Coronary artery (tissue), 2 donors: ENCODE measurements around the gene GCK.
"Not testable (repeated sequence)": the region's sequence is repeated elsewhere in the genome, so short reads cannot be mapped to it uniquely, and the experiment has no call there.

Experiments used
- DNase-seq: peaks from one replicate; pipeline ENCODE4 v3.0.0-alpha.2; 2017; ENCODE audit warnings: low spot score
- H3K27ac ChIP-seq, 2 donors: fragments of 200-600 bp; sonication (generic); one replicate each; pipeline ENCODE4 v1.5.1; 2016 to 2019
- H3K4me3 ChIP-seq: fragments of 200-600 bp; sonication (generic); 2 replicates; pipeline ENCODE4 v1.5.1; 2016; ENCODE audit warnings: mild to moderate bottlenecking, moderate library complexity
- CTCF ChIP-seq: fragments of 200-600 bp; sonication (generic); IDR thresholded peaks from one replicate; pipeline ENCODE4 v1.5.1; 2019; ENCODE audit warnings: antibody characterized with exemption

The GCK gene

DNA sequence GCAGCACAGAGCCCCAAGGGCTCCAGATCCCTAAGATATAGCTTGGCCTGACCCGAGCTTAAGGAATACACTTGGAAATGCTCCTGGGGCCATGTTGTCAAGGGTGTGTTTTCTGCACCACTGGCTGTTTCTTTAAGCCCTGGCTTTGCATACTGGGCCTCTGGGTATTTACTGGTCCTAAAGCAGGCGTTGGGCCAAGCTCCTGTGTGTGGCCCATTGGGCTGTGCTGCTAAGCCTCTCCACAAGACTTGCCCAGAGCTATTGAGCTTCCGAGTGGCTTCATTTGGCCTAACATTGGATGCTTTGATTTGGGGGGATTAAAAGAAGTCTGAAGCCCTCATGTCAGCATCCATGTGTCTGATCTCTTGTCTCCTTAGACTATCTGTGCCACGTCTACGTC lies 16.8 kb upstream of the GCK start:
- TF ChIP-seq CTCF = no peak
- Histone ChIP-seq H3K27ac (no peak overlapping the region), H3K4me3 (no peak overlapping the region)
- DNase-seq = no peak

GRCh38 chr7:44201813-44202212 lies 12.6 kb upstream of the GCK start:
- TF ChIP-seq CTCF = no peak
- DNase-seq = no peak
- Histone ChIP-seq H3K4me3 (peak overlapping the region; percentile 98), H3K27ac (no peak overlapping the region)

DNA sequence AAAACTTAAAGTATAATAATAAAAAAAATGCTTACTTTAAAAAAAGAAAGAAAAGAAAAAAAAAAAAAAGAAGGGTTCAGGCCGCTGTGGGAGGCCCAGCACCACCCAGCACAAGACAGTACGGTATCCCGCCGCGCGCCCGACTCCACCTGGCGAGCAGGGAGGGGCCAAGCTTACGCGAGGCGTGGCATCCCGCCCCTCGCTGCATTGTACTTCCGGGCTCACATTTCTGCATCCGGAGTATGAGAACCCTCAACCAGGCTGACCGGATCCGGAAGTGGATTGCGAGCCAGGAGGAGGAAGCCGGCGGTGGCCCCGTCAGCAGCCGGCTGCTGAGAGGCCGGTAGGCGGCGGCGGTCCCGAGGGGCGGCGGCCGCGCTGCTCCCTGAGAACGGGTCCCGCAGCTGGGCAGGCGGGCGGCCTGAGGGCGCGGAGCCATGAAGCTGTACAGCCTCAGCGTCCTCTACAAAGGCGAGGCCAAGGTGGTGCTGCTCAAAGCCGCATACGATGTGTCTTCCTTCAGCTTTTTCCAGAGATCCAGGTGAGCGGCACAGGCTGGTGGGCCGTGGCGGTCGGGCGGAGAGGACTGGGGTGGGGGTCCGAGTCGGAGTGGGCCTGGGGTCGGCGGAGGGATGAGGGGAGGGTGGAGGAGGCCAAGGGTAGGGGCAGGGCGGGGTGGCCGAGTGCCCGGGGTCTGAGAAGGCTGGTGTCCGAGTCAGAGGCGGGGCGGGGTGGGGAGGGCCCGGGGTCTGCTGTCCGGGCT lies 11.6 kb upstream of the GCK start, which contains the start of gene YKT6:
YKT6 (plus strand) TSS at position 280 of the 763 bp plus-strand sequence; CDS start at position 438, 158 bp downstream.
- peak within 1 kb of the TSS; percentile 98 for H3K4me3 ChIP-seq
- H3K27ac ChIP-seq = peak within 1 kb of the TSS; percentile 47 to 91
- peak; percentile 33 for TF ChIP-seq CTCF
- peak; percentile 93 for DNase-seq

- H3K4me3 ChIP-seq, DNase-seq, H3K27ac ChIP-seq: not testable (repeated sequence)
Observed at GRCh38 chr7:44200163-44200562, 10.9 kb upstream of the GCK start.

DNA sequence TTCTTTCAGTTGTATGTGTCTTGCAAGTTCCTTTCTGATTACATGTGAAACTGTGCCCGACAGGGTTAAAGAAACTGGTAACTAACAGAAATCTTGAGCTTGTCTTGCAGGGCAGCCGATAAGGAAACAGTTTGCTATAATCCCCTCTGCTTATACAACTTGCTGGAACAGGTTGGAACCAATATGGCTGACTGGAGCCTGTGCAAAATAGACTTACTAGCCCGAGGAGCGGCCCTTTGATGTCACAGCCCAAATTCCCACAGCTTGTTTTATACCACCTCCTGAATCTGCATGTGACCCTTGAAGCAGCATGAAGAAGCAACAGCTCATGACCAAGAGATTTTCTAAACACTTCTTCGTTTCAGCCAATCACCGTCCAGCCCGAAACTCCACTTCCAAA lies 8.2 kb upstream of the GCK start:
- Histone ChIP-seq H3K27ac (no peak overlapping the region), H3K4me3 (no peak overlapping the region)
- DNase-seq = no peak
- TF ChIP-seq CTCF = no peak

DNA sequence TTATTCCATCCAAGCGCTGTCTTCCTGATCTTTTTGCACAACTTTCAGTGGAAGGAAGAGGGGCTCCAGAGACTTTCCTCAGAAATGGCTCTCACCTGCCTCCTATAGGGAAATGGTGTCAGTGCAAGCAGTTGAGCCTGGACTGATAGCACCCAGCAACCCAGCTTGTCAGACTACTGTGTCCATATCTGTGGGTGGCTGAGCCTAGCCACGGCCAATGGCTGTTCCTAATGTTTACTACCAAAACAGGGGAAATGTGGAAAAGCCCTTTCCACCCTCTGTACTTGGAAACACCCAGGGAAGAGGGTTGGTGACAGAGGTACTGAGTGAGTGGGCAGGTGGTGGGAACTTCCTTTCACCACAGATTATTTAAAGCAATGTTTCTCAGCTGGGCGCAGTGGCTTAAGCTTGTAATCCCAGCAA lies 7.2 kb upstream of the GCK start:
- H3K27ac ChIP-seq = no peak overlapping the region
- H3K4me3 ChIP-seq = no peak overlapping the region
- no peak for TF ChIP-seq CTCF
- DNase-seq = no peak

GRCh38 chr7:44195889-44196288 lies 6.7 kb upstream of the GCK start:
- TF ChIP-seq CTCF = no peak
- DNase-seq = no peak
- no peak overlapping the region for H3K27ac ChIP-seq
- H3K4me3 ChIP-seq = no peak overlapping the region
